NT2/D1 (cell line): Measurements from ENCODE around the gene ENGASE.
A peak's percentile ranks its signal among the peaks of the same experiment; 100 is the strongest.

Experiments used
- DNase-seq: peaks from one replicate; pipeline ENCODE4 v3.0.0-alpha.2; 2011; ENCODE audit warnings: low read depth, low spot score
- H3K27me3 ChIP-seq: 2 replicates; pipeline ENCODE4 v1.6.0; 2011; ENCODE audit warnings: mild to moderate bottlenecking; ENCODE audit not compliant: insufficient read length, insufficient read depth
- H3K36me3 ChIP-seq: 2 replicates; pipeline ENCODE4 v1.6.1; 2011; ENCODE audit warnings: mild to moderate bottlenecking, low read length, mixed read lengths; ENCODE audit not compliant: insufficient read depth, insufficient read length
- H3K4me1 ChIP-seq: 2 replicates; pipeline ENCODE4 v1.5.1; 2011; ENCODE audit not compliant: insufficient read depth, insufficient read length
- H3K4me3 ChIP-seq: 2 replicates; pipeline ENCODE4 v1.5.1; 2011; ENCODE audit warnings: low read depth; ENCODE audit not compliant: insufficient read length
- H3K9ac ChIP-seq: 2 replicates; pipeline ENCODE4 v1.6.0; 2011; ENCODE audit warnings: low read depth; ENCODE audit not compliant: insufficient read length
- H3K9me3 ChIP-seq: 2 replicates; pipeline ENCODE4 v1.5.1; 2011; ENCODE audit warnings: mild to moderate bottlenecking, low read length; ENCODE audit not compliant: insufficient read depth
- SUZ12 ChIP-seq: IDR thresholded peaks from 2 replicates; pipeline ENCODE4 v1.6.1; 2011; ENCODE audit not compliant: insufficient read length, insufficient read depth; ENCODE audit errors: extremely low read depth
- YY1 ChIP-seq: IDR thresholded peaks from 2 replicates; pipeline ENCODE4 v1.6.1; 2011; ENCODE audit not compliant: insufficient read length, insufficient read depth
- ZNF274 ChIP-seq: IDR thresholded peaks from 2 replicates; pipeline ENCODE4 v1.6.1; 2011; ENCODE audit warnings: mild to moderate bottlenecking, low read depth, low read length

ENGASE gene

DNA sequence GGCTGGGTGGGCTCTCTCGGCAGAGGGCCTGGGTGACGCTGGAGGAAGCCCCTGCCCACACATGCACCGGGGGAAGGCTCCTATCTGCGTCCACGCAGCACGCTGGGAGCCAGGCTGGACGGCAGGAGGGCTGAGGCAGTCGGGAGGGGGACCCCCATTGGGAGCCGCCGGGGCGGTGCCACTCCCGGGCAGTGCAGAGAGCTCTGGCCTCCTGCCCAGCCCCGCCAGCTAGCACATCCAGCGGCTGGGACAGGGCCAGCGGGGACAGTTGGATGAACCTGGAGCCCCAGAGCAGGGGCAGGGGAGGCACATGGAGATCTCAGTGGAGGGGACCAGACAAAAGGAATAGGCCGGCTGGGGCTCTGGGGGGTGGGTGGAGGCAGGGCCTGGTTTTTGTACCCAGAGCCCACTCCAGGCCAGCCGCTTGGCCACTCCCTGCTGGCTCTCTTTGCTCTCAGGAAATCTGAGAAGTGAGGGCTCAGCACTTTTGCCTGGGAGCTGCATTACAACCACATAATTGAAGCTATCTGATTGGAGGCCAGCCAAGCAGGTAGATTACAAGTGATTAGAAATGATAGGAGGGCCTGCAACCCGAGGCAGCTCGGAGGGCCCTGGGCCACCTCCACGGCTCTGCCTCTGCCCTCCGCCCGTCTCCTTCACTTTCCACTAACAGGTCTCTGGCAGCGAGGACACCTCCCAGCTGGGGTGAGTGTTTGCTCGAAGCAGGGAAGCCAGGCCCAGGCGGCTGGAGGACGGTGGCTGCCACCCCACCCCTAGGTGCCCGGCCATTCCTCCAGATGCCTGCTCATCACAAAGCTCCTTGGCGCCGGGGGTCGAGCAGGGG, 40.1 kb downstream of the ENGASE start:
- no peak overlapping the region for H3K4me3 ChIP-seq
- H3K36me3 ChIP-seq = no peaks in the 10 kb centered on the region
- H3K9me3 ChIP-seq = no peaks in the 10 kb centered on the region
- peak overlapping the region; percentile 68 for H3K9ac ChIP-seq
- no peak for TF ChIP-seq ZNF274
- TF ChIP-seq YY1 = no peak
- no peak for TF ChIP-seq SUZ12
- DNase-seq = no peak
- H3K4me1 ChIP-seq = peaks cover 22% of the 10 kb centered on the region
- no peaks in the 10 kb centered on the region for H3K27me3 ChIP-seq

DNA sequence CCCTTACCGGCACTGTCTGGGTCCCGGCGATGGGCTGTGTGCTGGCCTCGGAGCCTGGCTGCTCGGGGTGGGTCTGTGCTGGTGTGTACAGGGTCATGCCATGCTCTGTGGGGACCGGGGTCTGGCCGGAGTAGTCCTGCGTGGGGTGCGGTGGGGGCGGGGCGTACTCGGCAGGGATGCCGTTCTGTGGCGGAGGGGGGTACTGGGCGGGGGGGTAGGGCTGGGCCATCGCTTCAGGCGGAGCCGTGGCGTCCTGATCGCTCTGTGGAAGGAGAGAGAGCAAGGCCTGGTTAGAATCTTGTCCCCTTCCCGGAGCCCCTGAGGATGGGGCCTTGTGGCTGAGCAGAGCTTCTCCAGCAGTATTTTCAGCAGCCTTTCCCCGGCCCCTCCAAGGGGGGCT, 40.9 kb downstream of the ENGASE start:
- peaks cover 20% of the 10 kb centered on the region for H3K4me1 ChIP-seq
- TF ChIP-seq SUZ12 = no peak
- no peak for TF ChIP-seq ZNF274
- TF ChIP-seq YY1 = no peak
- H3K36me3 ChIP-seq = no peaks in the 10 kb centered on the region
- H3K9ac ChIP-seq = no peak overlapping the region
- no peak overlapping the region for H3K4me3 ChIP-seq
- H3K9me3 ChIP-seq = no peaks in the 10 kb centered on the region
- no peak for DNase-seq
- no peaks in the 10 kb centered on the region for H3K27me3 ChIP-seq

DNA sequence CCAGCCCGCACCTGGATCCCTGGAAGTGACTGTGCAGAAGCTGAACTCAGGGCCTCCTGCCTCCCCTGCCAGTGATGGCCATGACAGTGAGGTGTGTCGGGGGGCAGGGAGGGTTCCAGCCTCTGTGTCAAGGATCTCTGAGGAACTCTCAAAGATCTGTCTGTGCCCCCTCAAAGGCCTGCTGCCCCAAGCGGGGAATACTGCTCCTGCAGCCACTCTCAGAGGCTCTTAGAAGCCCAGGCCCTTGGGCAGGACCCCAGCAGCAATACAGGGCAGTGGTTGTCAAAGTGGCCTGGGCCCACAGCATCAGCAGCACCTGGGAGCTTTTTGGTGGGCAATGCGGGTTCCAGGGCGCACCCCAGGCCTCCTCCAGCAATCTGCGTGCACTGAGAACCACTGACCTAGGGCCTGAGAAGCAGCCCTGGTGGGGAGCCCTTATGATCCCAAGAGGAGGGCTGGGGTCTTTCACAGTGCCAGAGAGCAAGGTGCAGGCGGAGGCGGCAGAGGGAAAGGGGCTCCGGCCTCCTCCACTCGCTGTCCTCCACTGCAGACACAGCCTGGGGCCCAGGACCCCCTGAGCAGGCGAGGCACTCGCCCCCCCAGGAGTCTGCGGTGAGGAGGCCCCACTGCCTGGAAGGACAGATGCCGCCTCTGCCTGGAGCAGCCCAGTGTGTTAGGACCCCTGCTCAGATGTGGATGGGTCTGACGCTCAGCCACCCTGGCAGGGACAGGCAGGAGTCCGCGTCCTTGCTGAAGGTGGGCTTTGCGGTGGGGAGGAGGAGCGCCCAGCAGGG, 42.1 kb downstream of the ENGASE start:
- Histone ChIP-seq H3K4me1 (peaks cover 20% of the 10 kb centered on the region), H3K36me3 (no peaks in the 10 kb centered on the region), H3K27me3 (no peaks in the 10 kb centered on the region), H3K9ac (peak overlapping the region; percentile 46), H3K4me3 (no peak overlapping the region), H3K9me3 (no peaks in the 10 kb centered on the region)
- no peak for TF ChIP-seq YY1
- no peak for TF ChIP-seq SUZ12
- TF ChIP-seq ZNF274 = no peak
- no peak for DNase-seq

DNA sequence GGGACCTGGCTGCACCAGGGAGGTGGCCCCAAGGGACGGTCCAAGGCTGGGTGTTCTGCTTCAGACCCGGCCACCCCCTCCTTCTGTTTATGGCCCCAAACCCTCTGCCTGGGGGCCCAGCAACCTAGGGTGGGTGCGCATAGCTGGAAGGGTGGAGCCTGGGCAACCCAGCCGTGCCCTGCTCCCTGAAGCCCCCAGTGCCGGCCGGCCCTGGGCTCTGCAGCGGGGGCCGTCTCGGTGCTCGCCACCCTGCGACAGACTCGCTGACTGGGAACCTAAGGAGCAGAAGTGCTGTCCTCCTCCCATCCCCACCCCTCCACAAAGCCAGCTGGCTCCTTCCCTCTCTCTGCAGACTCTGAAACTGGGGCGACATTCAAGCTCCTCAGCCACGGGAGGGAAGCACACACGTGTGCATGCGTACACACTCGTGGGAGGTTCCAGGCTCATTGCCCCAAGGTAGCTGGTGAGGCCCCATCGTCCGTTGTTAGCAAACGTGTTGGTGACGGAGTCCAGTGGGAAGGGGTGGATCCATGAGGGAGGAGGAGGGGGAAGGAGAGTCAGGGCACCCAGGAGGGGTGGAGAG, 43.4 kb downstream of the ENGASE start:
- Histone ChIP-seq H3K4me3 (no peak overlapping the region), H3K9ac (peak overlapping the region; percentile 21), H3K9me3 (no peaks in the 10 kb centered on the region), H3K4me1 (peaks cover 16% of the 10 kb centered on the region), H3K36me3 (no peaks in the 10 kb centered on the region), H3K27me3 (no peaks in the 10 kb centered on the region)
- TF ChIP-seq ZNF274 (no peak), YY1 (no peak), SUZ12 (no peak)
- DNase-seq = no peak

DNA sequence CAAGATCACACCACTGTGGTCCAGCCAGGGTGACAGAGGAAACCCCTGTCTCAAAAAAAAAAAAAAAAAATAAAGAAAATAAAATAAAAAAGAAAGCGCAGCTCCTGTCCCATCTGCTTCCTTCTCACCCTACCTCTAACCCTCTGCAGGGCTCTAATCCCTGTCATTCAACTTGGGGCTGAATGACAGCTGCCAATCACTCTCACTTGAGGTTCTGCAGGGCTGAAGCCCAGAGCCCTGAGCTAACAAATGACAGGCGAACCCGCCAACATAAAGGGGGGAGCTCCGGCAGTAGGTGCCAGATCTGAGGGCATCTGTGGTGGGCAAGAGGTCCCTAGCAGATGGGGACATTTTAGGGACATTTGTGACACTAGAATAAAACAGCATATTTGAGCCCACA, 44.3 kb downstream of the ENGASE start:
- TF ChIP-seq YY1 (no peak), SUZ12 (no peak), ZNF274 (no peak)
- peaks cover 20% of the 10 kb centered on the region for H3K4me1 ChIP-seq
- H3K27me3 ChIP-seq = no peaks in the 10 kb centered on the region

DNA sequence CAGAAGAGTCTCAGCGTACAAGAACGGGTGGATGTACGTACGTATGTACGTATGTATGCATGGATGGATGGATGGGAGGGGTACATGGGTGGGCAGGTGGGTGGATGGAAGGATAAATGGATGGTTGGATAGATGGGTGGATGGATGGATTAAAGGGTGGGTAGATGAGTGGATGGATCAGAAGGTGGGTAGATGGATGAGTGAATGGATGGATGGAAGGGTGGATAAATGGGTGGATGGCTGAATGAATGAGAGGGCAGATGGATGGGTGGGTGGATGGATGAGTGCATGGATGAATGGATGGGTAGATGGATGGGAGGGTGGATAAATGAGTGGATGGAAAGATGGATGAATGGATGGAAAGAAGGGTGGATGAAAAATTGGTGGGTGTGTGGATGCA, 45.6 kb downstream of the ENGASE start:
- H3K9me3 ChIP-seq = no peaks in the 10 kb centered on the region
- H3K4me3 ChIP-seq = no peak overlapping the region
- H3K4me1 ChIP-seq = peaks cover 15% of the 10 kb centered on the region
- H3K27me3 ChIP-seq = no peaks in the 10 kb centered on the region
- H3K9ac ChIP-seq = no peak overlapping the region
- no peaks in the 10 kb centered on the region for H3K36me3 ChIP-seq
- TF ChIP-seq YY1 (no peak), ZNF274 (no peak), SUZ12 (no peak)
- DNase-seq = no peak

More for the DNA sequence above, 44.3 kb downstream of the ENGASE start:
- no peak overlapping the region for H3K9ac ChIP-seq
- H3K36me3 ChIP-seq = no peaks in the 10 kb centered on the region
- H3K4me3 ChIP-seq = no peak overlapping the region
- no peak for DNase-seq
- H3K9me3 ChIP-seq = no peaks in the 10 kb centered on the region

DNA sequence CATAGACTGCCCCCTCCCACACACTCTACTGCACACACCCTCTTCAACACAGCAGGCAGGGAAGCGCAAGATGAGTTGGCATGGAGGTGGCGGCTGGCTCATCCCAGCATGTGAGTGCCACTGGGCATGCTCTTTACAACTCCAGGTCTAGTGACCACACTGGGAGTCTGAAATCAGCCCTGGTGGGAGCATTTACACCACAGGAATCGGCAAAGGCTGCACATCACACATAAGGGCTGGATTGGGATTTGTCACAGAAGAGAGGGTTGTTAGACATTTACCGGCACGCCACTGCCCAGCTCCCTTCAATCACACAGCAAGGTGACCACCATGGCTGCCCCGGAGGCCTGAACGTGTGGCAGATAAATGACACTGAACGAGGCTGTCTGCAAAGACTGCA, 49.4 kb downstream of the ENGASE start:
- no peak for TF ChIP-seq ZNF274
- no peak for TF ChIP-seq YY1
- TF ChIP-seq SUZ12 = no peak
- Histone ChIP-seq H3K9ac (no peak overlapping the region), H3K9me3 (no peaks in the 10 kb centered on the region), H3K36me3 (no peaks in the 10 kb centered on the region), H3K4me1 (peaks cover 14% of the 10 kb centered on the region), H3K4me3 (no peak overlapping the region), H3K27me3 (no peaks in the 10 kb centered on the region)
- DNase-seq = no peak
